ENCODE results near the gene SLC25A15.
"Not testable (repeated sequence)": the region's sequence is repeated elsewhere in the genome, so short reads cannot be mapped to it uniquely, and the experiment has no call there.

SLC25A15 gene

DNA sequence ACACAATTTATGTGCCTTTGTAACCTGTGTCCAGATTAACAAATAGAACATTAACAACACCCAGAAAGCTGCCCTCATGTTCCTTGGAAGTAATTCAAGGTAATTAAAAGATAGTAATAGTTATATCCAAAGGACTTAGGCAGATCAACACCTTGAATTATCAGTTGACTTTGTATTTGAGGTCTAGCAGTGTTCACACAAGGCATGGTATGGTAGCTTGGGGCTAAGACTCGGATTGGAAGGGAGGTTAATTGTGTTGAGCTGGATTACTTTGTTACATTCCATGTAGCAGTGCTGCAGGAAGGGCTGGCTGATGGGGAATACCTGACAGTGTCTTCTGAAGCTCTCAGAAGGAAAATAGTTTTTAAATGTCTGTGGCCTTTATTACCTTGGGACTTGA is 16.8 kb downstream of the SLC25A15 start:
- Histone ChIP-seq H3K27ac (no peak overlapping the region), H3K4me3 (no peak overlapping the region)

DNA sequence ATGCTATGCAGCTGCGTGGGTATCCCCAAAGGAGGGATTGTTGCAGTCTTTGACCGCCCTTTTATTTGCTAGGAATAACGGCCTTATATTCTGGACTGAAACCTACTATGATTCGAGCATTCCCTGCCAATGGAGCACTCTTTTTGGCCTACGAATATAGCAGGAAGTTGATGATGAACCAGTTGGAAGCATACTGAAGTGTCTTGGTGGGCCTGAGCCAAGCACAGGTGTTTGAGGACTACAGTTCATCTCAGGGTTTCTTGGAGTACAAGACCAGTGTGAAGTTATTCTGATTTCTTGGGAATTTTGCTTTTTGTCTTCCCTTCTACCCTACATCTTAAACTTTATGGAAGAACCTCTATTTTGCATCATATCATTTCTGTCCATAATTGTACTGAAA is 20.1 kb downstream of the SLC25A15 start:
- Histone ChIP-seq H3K27ac (no peak overlapping the region), H3K4me3 (no peak overlapping the region)

DNA sequence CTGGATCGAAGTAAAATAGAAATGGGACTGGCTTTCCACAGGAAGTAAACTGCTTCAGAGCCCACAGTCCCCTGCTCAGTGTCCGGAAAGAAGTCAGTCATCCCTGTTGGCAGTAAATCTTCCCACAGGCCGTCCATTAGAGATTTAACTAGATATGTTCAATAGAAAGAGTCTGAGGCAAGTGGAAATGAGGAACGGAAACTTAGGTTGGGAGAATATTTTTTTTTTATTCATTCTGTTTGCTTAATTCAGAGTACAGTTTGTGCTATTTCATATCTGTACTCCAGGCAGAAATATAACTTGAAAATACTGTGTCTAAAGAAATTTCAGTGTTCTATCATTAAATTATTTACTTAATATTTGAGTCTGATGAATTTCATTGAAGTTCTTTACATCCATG is 22.7 kb downstream of the SLC25A15 start:
- H3K4me3 ChIP-seq = no peak overlapping the region

GRCh38 chr13:40812724-40813445 is 23.5 kb downstream of the SLC25A15 start:
- Histone ChIP-seq H3K4me3 (no peak overlapping the region), H3K27ac (no peak overlapping the region)

More for the DNA sequence above, 22.7 kb downstream of the SLC25A15 start:
- no peak overlapping the region for H3K27ac ChIP-seq

- Histone ChIP-seq H3K27ac (no peak overlapping the region), H3K4me3 (no peak overlapping the region)
Observed at GRCh38 chr13:40813667-40814454, 24.4 kb downstream of the SLC25A15 start.

GRCh38 chr13:40814803-40815202 is 25.4 kb downstream of the SLC25A15 start:
- H3K4me3 ChIP-seq = no peak overlapping the region

DNA sequence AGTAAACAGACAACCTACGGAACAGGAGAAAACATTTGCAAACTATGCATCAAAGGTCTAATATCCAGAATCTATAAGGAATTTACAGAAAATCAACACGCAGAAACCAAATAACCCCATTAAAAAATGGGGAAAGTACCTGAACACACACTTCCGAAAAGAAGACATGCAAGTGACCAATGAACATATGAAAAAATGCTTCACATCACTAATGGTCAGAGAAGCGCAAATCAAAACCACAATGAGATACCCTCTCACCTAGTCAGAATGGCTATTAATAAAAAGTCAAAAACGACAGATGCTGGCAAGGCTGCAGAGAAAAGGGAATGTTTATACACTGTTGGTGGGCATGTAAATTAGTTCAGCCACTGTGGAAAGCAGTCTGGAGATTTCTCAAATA is 29.5 kb downstream of the SLC25A15 start:
- Histone ChIP-seq H3K4me3 (no peak overlapping the region), H3K27ac (no peak overlapping the region)

More at GRCh38 chr13:40814803-40815202, 25.4 kb downstream of the SLC25A15 start:
- no peak overlapping the region for H3K27ac ChIP-seq

- no peak overlapping the region for H3K4me3 ChIP-seq
- H3K27ac ChIP-seq = no peak overlapping the region
Observed at GRCh38 chr13:40819797-40820315, 30.4 kb downstream of the SLC25A15 start.

DNA sequence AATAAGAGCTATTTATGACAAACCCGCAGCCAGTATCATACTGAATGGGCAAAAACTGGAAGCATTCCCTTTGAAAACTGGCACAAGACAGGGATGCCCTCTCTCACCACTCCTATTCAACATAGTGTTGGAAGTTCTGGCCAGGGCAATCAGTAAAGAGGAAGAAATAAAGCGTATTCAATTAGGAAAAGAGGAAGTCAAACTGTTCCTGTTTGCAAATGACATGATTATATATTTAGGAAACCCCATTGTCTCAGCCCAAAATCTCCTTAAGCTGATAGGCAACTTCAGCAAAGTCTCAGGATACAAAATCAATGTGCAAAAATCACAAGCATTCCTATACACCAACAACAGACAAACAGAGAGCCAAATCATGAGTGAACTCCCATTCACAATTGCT is 50.3 kb downstream of the SLC25A15 start:
- H3K27ac ChIP-seq = not testable (repeated sequence)

GRCh38 chr13:40840955-40841354 is 51.5 kb downstream of the SLC25A15 start:
- H3K27ac ChIP-seq, H3K4me3 ChIP-seq: not testable (repeated sequence)

More for the DNA sequence above, 50.3 kb downstream of the SLC25A15 start:
- H3K4me3 ChIP-seq = not testable (repeated sequence)

All from skin epidermis (tissue), 12 donors.